ENCODE results near the gene RCAN2.

The RCAN2 gene

GRCh38 chr6:46472243-46472642 is 19.0 kb downstream of the RCAN2 start:
- Histone ChIP-seq H3K36me3 (no peaks in the 10 kb centered on the region), H3K4me1 (ENCODE audit: control insufficient read depth in 1 of 2, insufficient read depth in 1 of 2, low read depth in 1 of 2, low read length in 1 of 2) (no peaks in the 10 kb centered on the region), H3K27me3 (no peaks in the 10 kb centered on the region), H3K9me3 (no peaks in the 10 kb centered on the region), H3K27ac (no peak overlapping the region), H3K4me3 (ENCODE audit: low read depth in 1 of 2, low read length in 1 of 2) (no peak overlapping the region)
- TF ChIP-seq CTCF (IDR thresholded peaks at IDR 0.05), result no peak

DNA sequence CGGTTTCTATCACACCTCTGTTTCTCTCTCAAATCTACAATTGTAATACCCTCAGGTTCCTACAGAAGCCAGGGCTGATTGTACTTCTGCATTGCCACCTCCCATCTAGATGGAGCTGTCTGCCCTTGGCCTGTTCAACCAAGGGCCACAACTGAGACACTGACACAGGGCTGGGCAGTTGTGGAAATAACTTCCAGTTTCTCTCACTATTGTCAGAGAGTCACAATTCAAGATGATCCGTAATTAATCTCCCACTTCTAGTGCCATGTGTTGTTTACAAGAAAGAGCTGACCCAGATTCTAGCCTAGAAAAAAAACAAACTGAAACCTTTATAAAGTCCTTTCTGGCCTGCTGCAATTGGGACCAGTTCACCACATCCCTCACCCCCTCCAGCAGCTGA is 22.2 kb downstream of the RCAN2 start:
- H3K4me3 ChIP-seq (ENCODE audit: low read depth in 1 of 2, low read length in 1 of 2), result no peak overlapping the region
- no peaks in the 10 kb centered on the region for H3K36me3 ChIP-seq
- H3K4me1 ChIP-seq (ENCODE audit: control insufficient read depth in 1 of 2, insufficient read depth in 1 of 2, low read depth in 1 of 2, low read length in 1 of 2), result no peaks in the 10 kb centered on the region
- no peaks in the 10 kb centered on the region for H3K9me3 ChIP-seq
- TF ChIP-seq CTCF (IDR thresholded peaks at IDR 0.05), result no peak
- no peaks in the 10 kb centered on the region for H3K27me3 ChIP-seq
- H3K27ac ChIP-seq, result no peak overlapping the region

GRCh38 chr6:46468403-46469010 is 22.7 kb downstream of the RCAN2 start:
- no peaks in the 10 kb centered on the region for H3K4me1 ChIP-seq (ENCODE audit: control insufficient read depth in 1 of 2, insufficient read depth in 1 of 2, low read depth in 1 of 2, low read length in 1 of 2)
- no peak overlapping the region for H3K4me3 ChIP-seq (ENCODE audit: low read depth in 1 of 2, low read length in 1 of 2)
- no peaks in the 10 kb centered on the region for H3K9me3 ChIP-seq
- H3K27me3 ChIP-seq, result no peaks in the 10 kb centered on the region
- H3K27ac ChIP-seq, result no peak overlapping the region
- no peaks in the 10 kb centered on the region for H3K36me3 ChIP-seq
- no peak for TF ChIP-seq CTCF (IDR thresholded peaks at IDR 0.05)

DNA sequence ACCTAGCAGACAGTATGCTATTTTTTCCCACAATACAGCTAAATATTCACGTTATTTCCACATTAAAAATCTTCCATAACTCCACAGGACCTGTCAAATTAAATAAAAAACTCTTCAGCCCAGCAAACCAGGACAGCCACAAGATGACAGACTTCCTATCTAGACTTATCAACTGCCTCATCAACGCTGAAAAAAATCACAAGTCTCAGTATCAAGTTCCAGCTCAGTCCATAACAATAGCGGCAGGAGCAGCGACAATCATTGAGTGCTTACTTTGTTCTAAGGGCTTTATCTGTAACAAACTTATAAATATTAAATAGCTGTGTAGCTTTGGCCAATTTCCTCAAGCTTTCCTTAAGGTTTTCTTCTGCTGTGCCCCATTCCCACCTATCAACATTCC is 24.7 kb downstream of the RCAN2 start:
- H3K9me3 ChIP-seq, result no peaks in the 10 kb centered on the region
- no peak for TF ChIP-seq CTCF (IDR thresholded peaks at IDR 0.05)
- H3K27me3 ChIP-seq, result no peaks in the 10 kb centered on the region
- no peaks in the 10 kb centered on the region for H3K36me3 ChIP-seq
- no peak overlapping the region for H3K4me3 ChIP-seq (ENCODE audit: low read depth in 1 of 2, low read length in 1 of 2)
- H3K27ac ChIP-seq, result no peak overlapping the region
- no peaks in the 10 kb centered on the region for H3K4me1 ChIP-seq (ENCODE audit: control insufficient read depth in 1 of 2, insufficient read depth in 1 of 2, low read depth in 1 of 2, low read length in 1 of 2)

DNA sequence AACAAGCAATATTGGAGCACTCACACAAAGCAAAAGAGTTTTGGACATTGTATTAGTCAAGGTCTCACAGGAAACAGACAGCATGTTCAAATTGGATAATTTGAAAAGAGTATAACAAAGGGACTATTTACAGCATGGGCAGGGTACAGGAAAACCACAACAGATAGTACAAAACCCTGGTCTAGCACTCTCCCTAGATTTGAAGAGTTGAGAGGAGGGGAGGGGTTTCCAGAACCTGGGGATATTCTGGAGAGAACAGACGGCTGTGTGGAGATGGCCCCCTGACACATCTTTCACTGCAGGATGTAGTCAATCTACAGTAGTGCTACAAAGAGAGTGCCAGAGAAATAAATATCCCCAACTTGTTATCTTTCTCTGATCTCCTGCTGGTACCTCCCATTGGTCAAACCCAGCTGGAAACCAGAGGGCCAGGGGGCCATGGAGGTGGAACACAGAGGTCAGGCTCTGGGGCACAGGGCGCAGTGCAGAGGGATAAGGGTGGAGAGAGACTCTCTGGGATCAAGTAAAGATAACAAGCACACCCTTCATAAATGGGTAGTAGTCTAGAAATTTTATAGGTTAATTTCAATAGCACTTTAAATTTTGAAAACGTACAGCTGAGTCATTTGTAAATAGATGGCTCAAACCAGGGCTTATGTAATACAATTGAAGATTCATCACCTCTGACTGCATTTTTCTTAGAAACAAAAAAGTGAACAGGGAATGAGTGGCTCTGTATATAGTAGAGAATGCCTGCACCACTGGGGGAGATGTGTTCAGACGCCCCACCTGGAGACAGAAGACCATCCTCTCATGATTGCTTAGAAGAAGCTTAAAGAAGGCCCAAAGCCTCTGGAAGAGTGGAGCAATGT is 25.7 kb downstream of the RCAN2 start:
- H3K27ac ChIP-seq, result no peak overlapping the region
- TF ChIP-seq CTCF (IDR thresholded peaks at IDR 0.05), result no peak
- H3K36me3 ChIP-seq, result no peaks in the 10 kb centered on the region
- H3K27me3 ChIP-seq, result no peaks in the 10 kb centered on the region
- no peaks in the 10 kb centered on the region for H3K4me1 ChIP-seq (ENCODE audit: control insufficient read depth in 1 of 2, insufficient read depth in 1 of 2, low read depth in 1 of 2, low read length in 1 of 2)
- H3K9me3 ChIP-seq, result no peaks in the 10 kb centered on the region
- H3K4me3 ChIP-seq (ENCODE audit: low read depth in 1 of 2, low read length in 1 of 2), result no peak overlapping the region
